ENCODE data around the gene MOB1B.
"Not testable (repeated sequence)": the region's sequence is repeated elsewhere in the genome, so short reads cannot be mapped to it uniquely, and the experiment has no call there.

Gene MOB1B

GRCh38 chr4:70901984-70902576 is at the start of gene MOB1B:
MOB1B (plus strand) TSS chr4:70902369; CDS start chr4:70902537, 168 bp downstream.
- DNase-seq, result peak; percentile 86

- no peak for DNase-seq
These were observed 46.7 kb upstream of the MOB1B start for GRCh38 chr4:70855464-70855863.

GRCh38 chr4:70858454-70858853 is 43.7 kb upstream of the MOB1B start:
- no peak for DNase-seq

- no peak for DNase-seq
These were observed 43.1 kb upstream of the MOB1B start for GRCh38 chr4:70859066-70859465.

- no peak for DNase-seq
These were observed 38.9 kb upstream of the MOB1B start for GRCh38 chr4:70863099-70863790.

- DNase-seq, result no peak
These were observed 33.4 kb upstream of the MOB1B start for GRCh38 chr4:70868778-70869177.

- DNase-seq, result no peak
These were observed 29.0 kb upstream of the MOB1B start for GRCh38 chr4:70873216-70873615.

- no peak for DNase-seq
These were observed 27.7 kb upstream of the MOB1B start for GRCh38 chr4:70874268-70875156.

- no peak for DNase-seq
These were observed 24.6 kb upstream of the MOB1B start for GRCh38 chr4:70877556-70877955.

GRCh38 chr4:70880739-70881138 is 21.4 kb upstream of the MOB1B start:
- no peak for DNase-seq

GRCh38 chr4:70885174-70885573 is 17.0 kb upstream of the MOB1B start:
- no peak for DNase-seq

- no peak for DNase-seq
These were observed 9.9 kb upstream of the MOB1B start for GRCh38 chr4:70892086-70892769.

- DNase-seq, result no peak
These were observed 8.4 kb upstream of the MOB1B start for GRCh38 chr4:70893790-70894189.

GRCh38 chr4:70895405-70895804 is 6.8 kb upstream of the MOB1B start:
- no peak for DNase-seq

- DNase-seq, result no peak
These were observed 6.2 kb upstream of the MOB1B start for GRCh38 chr4:70895811-70896491.

- DNase-seq, result not testable (repeated sequence)
These were observed 3.6 kb upstream of the MOB1B start for GRCh38 chr4:70898581-70898980.

GRCh38 chr4:70901607-70901983 is 574 bp upstream of the MOB1B start:
- DNase-seq, result no peak

- no peak for DNase-seq
These were observed 565 bp downstream of the MOB1B start for GRCh38 chr4:70902577-70903290.

- no peak for DNase-seq
These were observed 1.1 kb downstream of the MOB1B start for GRCh38 chr4:70903291-70903603.

GRCh38 chr4:70908993-70909556 is 6.9 kb downstream of the MOB1B start:
- DNase-seq, result no peak

GRCh38 chr4:70914000-70914399 is 11.8 kb downstream of the MOB1B start:
- DNase-seq, result no peak

- DNase-seq, result no peak
These were observed 12.5 kb downstream of the MOB1B start for GRCh38 chr4:70914631-70915030.
